Gastrocnemius medialis (tissue), 4 donors: ENCODE measurements around the gene ZKSCAN3. TPM values are rescaled to one million over a fixed set of nuclear protein-coding genes. Genes with fewer than 3 reads are reported as not detected.
A peak's percentile ranks its signal among the peaks of the same experiment; 100 is the strongest.

Source experiments
- ATAC-seq, 2 donors: fragments of 150-250 bp; one replicate each; pipeline ENCODE4 v1.9.1; 2016
- DNase-seq, 2 donors: peaks; one replicate each; pipeline ENCODE4 v3.0.0-alpha.2; 2019
- H3K27ac ChIP-seq, 4 donors: fragments of 200-600 bp; sonication (generic); 1 replicate in 1 of 4; 2 replicates in 3 of 4; pipeline ENCODE4 v1.5.1; 2016 to 2018; ENCODE audit warnings: mild to moderate bottlenecking in 2 of 4, moderate library complexity in 1 of 4
- H3K27me3 ChIP-seq, 3 donors: fragments of 200-600 bp; sonication (generic) in 2 of 3; 1 replicate in 1 of 3; 2 replicates in 2 of 3; pipeline versions ENCODE4 v1.5.1 to v1.6.0; 2016 to 2019; ENCODE audit warnings: mild to moderate bottlenecking in 1 of 3, moderate library complexity in 1 of 3
- H3K36me3 ChIP-seq, 2 donors: fragments of 200-600 bp; sonication (generic) in 1 of 2; one replicate each; pipeline ENCODE4 v1.5.1; 2017 to 2018
- H3K4me1 ChIP-seq, 2 donors: fragments of 200-600 bp; sonication (generic) in 1 of 2; one replicate each; pipeline ENCODE4 v1.5.1; 2016 to 2017; ENCODE audit warnings: mild to moderate bottlenecking in 2 of 2
- H3K4me3 ChIP-seq, 4 donors: fragments of 200-600 bp; sonication (generic) in 3 of 4; 1 replicate in 1 of 4; 2 replicates in 3 of 4; pipeline ENCODE4 v1.5.1; 2016 to 2019; ENCODE audit warnings: mild to moderate bottlenecking in 2 of 4
- H3K9me3 ChIP-seq, 3 donors: fragments of 200-600 bp; sonication (generic) in 2 of 3; 1 replicate in 1 of 3; 2 replicates in 2 of 3; pipeline ENCODE4 v1.5.1; 2016 to 2019
- CTCF ChIP-seq, 5 experiments: fragments of 450-650 bp in 3 of 5; fragments of 200-600 bp in 2 of 5; sonication (generic) in 2 of 5; IDR thresholded peaks in 4 of 5; conservative IDR thresholded peaks in 1 of 5; 1 replicate in 4 of 5; 2 replicates in 1 of 5; pipeline ENCODE4 v1.5.1; 2016 to 2019; ENCODE audit warnings: antibody characterized with exemption in 5 of 5, mild to moderate bottlenecking in 3 of 5, moderate library complexity in 3 of 5
- POLR2A ChIP-seq, 2 donors: fragments of 450-650 bp; IDR thresholded peaks; one replicate each; pipeline ENCODE4 v1.6.1; 2017; ENCODE audit warnings: antibody characterized with exemption in 2 of 2, mild to moderate bottlenecking in 2 of 2, moderate library complexity in 2 of 2
- in situ Hi-C, 4 donors: fragments of 200-750 bp; cut with MboI; loops; one replicate each; pipeline versions ENCODE4 v1.15.0 to v1.8.0; 2017; ENCODE audit warnings: low sequenced_read_pairs in 4 of 4
- intact Hi-C: fragments of 100-400 bp; cut with DNase I; formaldehyde crosslinking; loops from one replicate; pipeline ENCODE4 v1.15.1; 2023; ENCODE audit warnings: low total_unique reads
- total RNA-seq, 4 donors: library from RNA; depleted of rRNA; stranded (reverse); fragments of >200 nt; gene quantifications; one replicate each; pipeline versions ENCODE4 v1.1.0 to v1.2.3, GENCODE V29; 2016

Gene ZKSCAN3
- total RNA-seq, 4 donors from 2014 or later: 1.5 to 4.5 (median 2.4) TPM

- in situ Hi-C loops: no loop called here
These were observed 14.6 kb upstream of the ZKSCAN3 start for GRCh38 chr6:28335040-28335563.

GRCh38 chr6:28335564-28336283 is 14.0 kb upstream of the ZKSCAN3 start, which contains the start of gene ZSCAN31:
ZSCAN31 (minus strand) TSS chr6:28336148; CDS start chr6:28329683, 6,465 bp downstream.
- TF ChIP-seq CTCF (IDR thresholded peaks at IDR 0.05 in 4 of 5, conservative IDR thresholded peaks at IDR 0.05 in 1 of 5) (no peak), POLR2A (IDR thresholded peaks at IDR 0.05) (peak; percentile 64 to 78)
- in situ Hi-C loops (no loop called here), intact Hi-C loops (loop anchor here (2.0 to 5.0 kb wide), 4 partner anchors 19 to 83 kb away; partner anchors contain the start of genes PGBD1, ZKSCAN4 and ZSCAN26)
- peak; percentile 90 to 94 for DNase-seq
- Histone ChIP-seq H3K36me3 (no peaks in the 10 kb centered on the region), H3K9me3 (no peaks in the 10 kb centered on the region), H3K4me3 (peak within 1 kb of the TSS; percentile 78 to 91 (median 84)), H3K27ac (peak within 1 kb of the TSS; percentile 90 to 99 (median 97)), H3K4me1 (peaks cover 11 to 13% of the 10 kb centered on the region in 2 donors), H3K27me3 (no peaks in the 10 kb centered on the region)
- peak; percentile 98 to 99 for ATAC-seq

More at GRCh38 chr6:28335040-28335563, 14.6 kb upstream of the ZKSCAN3 start:
- DNase-seq (no peak), ATAC-seq (no peak)
- intact Hi-C loops: loop anchor here (2.0 to 5.0 kb wide), 4 partner anchors 20 to 83 kb away; partner anchors contain the start of genes PGBD1, ZKSCAN4 and ZSCAN26
- no peaks in the 10 kb centered on the region for H3K9me3 ChIP-seq
- H3K27me3 ChIP-seq: no peaks in the 10 kb centered on the region
- H3K4me3 ChIP-seq: peak overlapping the region; percentile 78 to 91 (median 84)
- H3K27ac ChIP-seq: peak overlapping the region; percentile 90 to 99 (median 97)
- TF ChIP-seq CTCF (IDR thresholded peaks at IDR 0.05 in 4 of 5, conservative IDR thresholded peaks at IDR 0.05 in 1 of 5): no peak
- no peak for TF ChIP-seq POLR2A (IDR thresholded peaks at IDR 0.05)
- H3K36me3 ChIP-seq: no peaks in the 10 kb centered on the region
- H3K4me1 ChIP-seq: peaks cover 11 to 13% of the 10 kb centered on the region in 2 donors

- TF ChIP-seq POLR2A (IDR thresholded peaks at IDR 0.05): no peak
- TF ChIP-seq CTCF (IDR thresholded peaks at IDR 0.05 in 4 of 5, conservative IDR thresholded peaks at IDR 0.05 in 1 of 5): no peak
- intact Hi-C loops (loop anchor here (5.0 kb wide), 3 partner anchors 54 to 84 kb away; partner anchors contain the start of genes PGBD1, ZKSCAN4 and ZSCAN26), in situ Hi-C loops (no loop called here)
- Histone ChIP-seq H3K27me3 (no peaks in the 10 kb centered on the region), H3K4me3 (peak overlapping the region; percentile 78 to 91 (median 84)), H3K9me3 (no peaks in the 10 kb centered on the region), H3K4me1 (peaks cover 11 to 13% of the 10 kb centered on the region in 2 donors), H3K27ac (peak overlapping the region; percentile 90 to 99 (median 97)), H3K36me3 (no peaks in the 10 kb centered on the region)
- DNase-seq (no peak), ATAC-seq (peak in 1 of 2 donors; percentile 6)
These were observed 13.2 kb upstream of the ZKSCAN3 start for GRCh38 chr6:28336284-28337120.

- no peak for DNase-seq
- intact Hi-C loops: loop anchor here (5.0 kb wide), 3 partner anchors 55 to 85 kb away; partner anchors contain the start of genes PGBD1, ZKSCAN4 and ZSCAN26
- no peaks in the 10 kb centered on the region for H3K9me3 ChIP-seq
- H3K36me3 ChIP-seq: no peaks in the 10 kb centered on the region
- peak overlapping the region in 1 of 4 donors; percentile 78 for H3K4me3 ChIP-seq
- peaks cover 11 to 13% of the 10 kb centered on the region in 2 donors for H3K4me1 ChIP-seq
- ATAC-seq: no peak
- in situ Hi-C loops: no loop called here
- H3K27ac ChIP-seq: peak overlapping the region in 3 of 4 donors; percentile 90 to 98 (median 96)
- TF ChIP-seq POLR2A (IDR thresholded peaks at IDR 0.05): no peak
- no peak for TF ChIP-seq CTCF (IDR thresholded peaks at IDR 0.05 in 4 of 5, conservative IDR thresholded peaks at IDR 0.05 in 1 of 5)
- no peaks in the 10 kb centered on the region for H3K27me3 ChIP-seq
These were observed 12.6 kb upstream of the ZKSCAN3 start for GRCh38 chr6:28337121-28337520.
